Transverse colon (tissue), 4 donors: ENCODE measurements around the gene DHRSX. TPM values are rescaled to one million over a fixed set of nuclear protein-coding genes. Genes with fewer than 3 reads are reported as not detected.

Source experiments
- DNase-seq: peaks from one replicate; pipeline ENCODE4 v3.0.0-alpha.2; 2019
- H3K27ac ChIP-seq, 4 donors: fragments of 200-600 bp; sonication (generic); 2 replicates each; pipeline ENCODE4 v1.5.1; 2016 to 2018; ENCODE audit warnings: inconsistent platforms in 4 of 4
- H3K27me3 ChIP-seq: fragments of 200-600 bp; sonication (generic); 2 replicates; pipeline ENCODE4 v1.5.1; 2017; ENCODE audit warnings: inconsistent platforms
- H3K36me3 ChIP-seq, 4 donors: fragments of 200-600 bp; sonication (generic); 2 replicates each; pipeline ENCODE4 v1.5.1; 2017 to 2019; ENCODE audit warnings: inconsistent platforms in 4 of 4
- H3K4me1 ChIP-seq, 4 donors: fragments of 200-600 bp; sonication (generic); 2 replicates each; pipeline ENCODE4 v1.5.1; 2017 to 2020; ENCODE audit warnings: inconsistent platforms in 4 of 4
- H3K4me3 ChIP-seq, 4 donors: fragments of 200-600 bp; sonication (generic); 1 replicate in 1 of 4; 2 replicates in 3 of 4; pipeline versions ENCODE4 v1.5.1 to v1.6.1; 2017 to 2019; ENCODE audit warnings: inconsistent platforms in 4 of 4
- H3K9me3 ChIP-seq, 2 donors: fragments of 200-600 bp; sonication (generic); 2 replicates each; pipeline ENCODE4 v1.5.1; 2017 to 2019; ENCODE audit warnings: inconsistent platforms in 2 of 2
- EP300 ChIP-seq: sonication (generic); formaldehyde crosslinking; IDR thresholded peaks from one replicate; pipeline ENCODE4 v1.6.1; 2017; ENCODE audit warnings: antibody characterized with exemption, low read depth
- POLR2A ChIP-seq: fragments of 450-650 bp; IDR thresholded peaks from one replicate; pipeline ENCODE4 v1.6.1; 2016; ENCODE audit warnings: antibody characterized with exemption, mild to moderate bottlenecking, moderate library complexity
- POLR2AphosphoS5 ChIP-seq, 3 donors: sonication (generic); formaldehyde crosslinking; IDR thresholded peaks; one replicate each; pipeline ENCODE4 v1.6.1; 2016; ENCODE audit warnings: antibody characterized with exemption in 3 of 3
- WGBS, 2 donors: methylation state at CpG; one replicate each; pipeline ENCODE4 v1.1.5; 2018; ENCODE audit warnings: low coverage in 1 of 2; 5-methylcytosine and 5-hydroxymethylcytosine counted together
- in situ Hi-C, 4 donors: fragments of 200-750 bp; cut with MboI; loops; one replicate each; pipeline versions ENCODE4 v1.15.0 to v1.15.1; 2017; ENCODE audit warnings: low sequenced_read_pairs in 3 of 4, low pct_ligation_motif_present in 1 of 4, low pct_unique_long_range_greater_than_20kb in 1 of 4
- intact Hi-C: fragments of 100-400 bp; cut with DNase I; formaldehyde crosslinking; loops from one replicate; pipeline ENCODE4 v1.15.1; 2023; ENCODE audit warnings: low total_unique reads
- total RNA-seq, 4 donors: library from RNA; depleted of rRNA; stranded (reverse); fragments of >200 nt; gene quantifications; one replicate each; pipeline ENCODE4 v1.1.0, GENCODE V29; 2016
- TF ChIP-seq, protein P1 (sequence below), 5 experiments: fragments of 200-600 bp in 3 of 5; fragments of 450-650 bp in 2 of 5; sonication (generic) in 3 of 5; IDR thresholded peaks; 1 replicate in 2 of 5; 2 replicates in 3 of 5; pipeline ENCODE4 v1.5.1; 2016 to 2017; ENCODE audit warnings: antibody characterized with exemption in 5 of 5, inconsistent platforms in 3 of 5, mild to moderate bottlenecking in 2 of 5, moderate library complexity in 1 of 5

Gene DHRSX
- total RNA-seq, 4 donors from 2014 or later, result 27.9 to 39.9 (median 33.9) TPM

DNA sequence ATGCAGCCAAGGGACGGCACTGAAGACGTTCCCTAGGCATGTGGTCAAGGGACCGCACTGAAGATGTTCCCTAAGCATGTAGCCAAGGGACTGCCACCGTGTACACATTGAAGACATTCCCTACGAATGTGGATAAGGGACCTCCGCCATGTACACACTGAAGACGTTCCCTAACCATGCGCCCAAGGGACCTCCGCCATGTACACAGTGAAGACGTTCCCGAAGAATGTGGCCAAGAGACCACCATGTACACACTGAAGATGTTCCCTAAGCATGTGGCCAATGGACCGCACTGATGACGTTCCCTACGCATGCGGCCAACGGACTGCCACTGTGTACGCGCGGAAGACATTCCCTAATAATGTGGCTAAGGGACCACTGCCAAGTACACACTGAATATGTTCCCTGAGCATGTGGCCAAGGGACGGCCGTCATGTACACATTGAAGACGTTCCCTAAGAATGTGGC lies 48.4 kb downstream of the DHRSX start:
- no peaks in the 10 kb centered on the region for H3K9me3 ChIP-seq
- DNase-seq, result no peak
- intact Hi-C loops (no loop called here), in situ Hi-C loops (no loop called here)
- H3K4me3 ChIP-seq, result no peak overlapping the region
- WGBS, 2 donors, result 80 to 91% methylated on average over 1 to 22 of the region's 22 CpGs
- H3K27me3 ChIP-seq, result no peaks in the 10 kb centered on the region
- TF ChIP-seq POLR2A (no peak), EP300 (no peak), POLR2AphosphoS5 (IDR thresholded peaks at IDR 0.05) (no peak)
- TF ChIP-seq, protein P1, sequence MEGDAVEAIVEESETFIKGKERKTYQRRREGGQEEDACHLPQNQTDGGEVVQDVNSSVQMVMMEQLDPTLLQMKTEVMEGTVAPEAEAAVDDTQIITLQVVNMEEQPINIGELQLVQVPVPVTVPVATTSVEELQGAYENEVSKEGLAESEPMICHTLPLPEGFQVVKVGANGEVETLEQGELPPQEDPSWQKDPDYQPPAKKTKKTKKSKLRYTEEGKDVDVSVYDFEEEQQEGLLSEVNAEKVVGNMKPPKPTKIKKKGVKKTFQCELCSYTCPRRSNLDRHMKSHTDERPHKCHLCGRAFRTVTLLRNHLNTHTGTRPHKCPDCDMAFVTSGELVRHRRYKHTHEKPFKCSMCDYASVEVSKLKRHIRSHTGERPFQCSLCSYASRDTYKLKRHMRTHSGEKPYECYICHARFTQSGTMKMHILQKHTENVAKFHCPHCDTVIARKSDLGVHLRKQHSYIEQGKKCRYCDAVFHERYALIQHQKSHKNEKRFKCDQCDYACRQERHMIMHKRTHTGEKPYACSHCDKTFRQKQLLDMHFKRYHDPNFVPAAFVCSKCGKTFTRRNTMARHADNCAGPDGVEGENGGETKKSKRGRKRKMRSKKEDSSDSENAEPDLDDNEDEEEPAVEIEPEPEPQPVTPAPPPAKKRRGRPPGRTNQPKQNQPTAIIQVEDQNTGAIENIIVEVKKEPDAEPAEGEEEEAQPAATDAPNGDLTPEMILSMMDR (IDR thresholded peaks at IDR 0.05), result no peak
- peaks cover 0 to 9% (median 2%) of the 10 kb centered on the region in 4 donors for H3K4me1 ChIP-seq
- no peak overlapping the region for H3K27ac ChIP-seq
- peaks cover 0 to 2% (median 0%) of the 10 kb centered on the region in 4 donors for H3K36me3 ChIP-seq

DNA sequence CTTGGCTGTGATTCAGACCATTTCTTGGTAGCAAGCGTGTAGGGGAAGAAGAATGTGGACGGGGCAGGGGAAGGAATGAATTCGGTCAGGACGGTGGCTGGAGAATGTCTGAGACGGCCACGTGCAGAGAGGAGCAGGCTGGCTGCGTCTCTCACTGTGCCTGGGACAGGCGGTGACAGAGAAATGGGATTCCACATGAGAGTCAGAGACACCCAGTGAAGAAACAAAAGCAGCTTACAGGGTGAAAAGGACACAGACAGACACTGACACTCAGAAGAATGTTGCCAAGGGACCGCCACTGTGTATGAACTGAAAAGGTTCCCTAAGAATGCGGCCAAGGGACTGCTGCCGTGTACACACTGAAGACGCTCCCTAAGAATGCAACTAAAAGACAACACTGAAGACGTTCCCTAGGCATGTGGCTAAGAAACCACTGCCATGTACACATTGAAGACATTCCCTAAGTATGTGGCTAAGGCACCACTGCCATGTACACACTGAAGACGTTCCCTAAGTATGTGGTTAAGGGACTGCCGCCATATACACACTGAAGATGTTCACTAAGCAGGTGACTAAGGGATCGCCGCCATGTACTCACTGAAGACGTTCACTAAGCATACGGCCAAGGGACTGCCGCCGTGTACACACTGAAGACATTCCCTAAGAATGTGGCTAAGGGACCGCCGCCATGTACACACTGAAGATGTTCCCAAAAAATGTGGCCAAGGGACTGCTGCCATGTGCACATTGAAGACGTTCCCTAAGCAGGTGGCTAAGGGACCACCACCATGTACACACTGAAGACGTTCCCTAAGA lies 49.1 kb downstream of the DHRSX start:
- Histone ChIP-seq H3K4me3 (no peak overlapping the region), H3K9me3 (no peaks in the 10 kb centered on the region), H3K36me3 (peaks cover 0 to 5% (median 0%) of the 10 kb centered on the region in 4 donors), H3K27ac (no peak overlapping the region), H3K4me1 (peaks cover 0 to 9% (median 2%) of the 10 kb centered on the region in 4 donors), H3K27me3 (no peaks in the 10 kb centered on the region)
- in situ Hi-C loops, result no loop called here
- intact Hi-C loops, result no loop called here
- no peak for DNase-seq
- no peak for TF ChIP-seq POLR2AphosphoS5 (IDR thresholded peaks at IDR 0.05)
- 54 to 75% methylated on average over 10 to 25 of the region's 25 CpGs for WGBS, 2 donors

DNA sequence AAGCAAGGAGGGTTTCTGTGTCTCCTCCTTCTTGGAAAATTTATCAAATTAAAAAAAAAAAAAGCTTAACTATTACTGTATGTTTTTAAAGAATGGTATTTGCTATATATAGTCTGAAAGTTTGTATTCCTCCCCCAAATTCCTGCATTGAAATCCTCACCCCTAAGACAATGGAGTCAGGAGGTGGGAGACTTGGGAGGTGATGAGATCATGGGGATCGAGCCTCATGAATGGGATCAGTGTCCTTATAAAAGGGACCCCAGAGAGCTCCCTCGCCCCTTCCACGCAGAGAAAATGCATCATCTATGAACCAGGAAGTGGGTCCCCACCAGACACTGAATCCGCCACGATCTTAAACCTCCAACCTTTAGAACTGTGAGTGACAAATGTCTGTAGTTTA lies 50.1 kb downstream of the DHRSX start:
- H3K9me3 ChIP-seq, result no peaks in the 10 kb centered on the region
- H3K36me3 ChIP-seq, result peaks cover 0 to 5% (median 0%) of the 10 kb centered on the region in 4 donors
- no peak overlapping the region for H3K27ac ChIP-seq
- no peak for DNase-seq
- TF ChIP-seq, protein P1 (IDR thresholded peaks at IDR 0.05), result no peak
- H3K4me1 ChIP-seq, result peaks cover 0 to 9% (median 2%) of the 10 kb centered on the region in 4 donors
- 62 to 80% methylated on average over 2 to 5 of the region's 5 CpGs for WGBS, 2 donors
- H3K4me3 ChIP-seq, result no peak overlapping the region
- in situ Hi-C loops (no loop called here), intact Hi-C loops (no loop called here)
- H3K27me3 ChIP-seq, result no peaks in the 10 kb centered on the region

DNA sequence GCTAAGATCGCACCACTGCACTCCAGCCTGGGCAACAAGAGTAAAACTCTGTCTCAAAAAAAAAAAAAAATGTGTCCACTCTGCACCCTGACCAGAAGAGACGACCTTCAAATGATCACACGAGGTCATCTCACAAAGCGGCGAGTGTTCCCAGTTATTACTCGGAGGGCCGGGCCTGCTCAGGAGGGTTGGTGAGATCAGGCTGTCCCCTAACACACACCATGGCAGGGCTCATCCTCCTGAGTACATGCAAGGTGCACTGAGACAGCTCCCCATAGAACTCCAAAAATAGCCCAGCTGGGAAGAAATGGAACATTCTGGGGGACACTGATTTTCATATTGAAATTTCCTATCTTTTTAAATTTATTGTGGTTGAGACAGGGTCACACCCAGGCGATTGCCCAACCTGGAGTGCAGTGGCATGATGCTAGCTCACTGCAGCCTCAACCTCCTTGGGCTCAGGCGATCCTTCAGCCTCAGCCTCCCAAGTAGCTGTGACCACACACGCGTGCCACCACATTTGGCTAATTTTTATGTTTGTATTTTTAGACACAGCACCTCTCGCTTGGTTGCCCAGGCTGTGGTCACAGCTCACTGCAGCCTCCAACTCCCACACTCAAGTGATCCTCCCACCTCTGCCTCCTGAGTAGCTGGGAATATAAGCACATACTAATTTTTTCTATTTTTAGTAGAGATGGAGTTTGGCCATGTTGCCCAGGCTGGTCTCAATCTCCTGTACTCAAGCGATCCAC lies 51.5 kb downstream of the DHRSX start:
- peaks cover 0 to 5% (median 0%) of the 10 kb centered on the region in 4 donors for H3K36me3 ChIP-seq
- intact Hi-C loops, result no loop called here
- no peak overlapping the region for H3K4me3 ChIP-seq
- H3K4me1 ChIP-seq, result peaks cover 0 to 9% (median 2%) of the 10 kb centered on the region in 4 donors
- no peak for TF ChIP-seq POLR2A
- no peak for TF ChIP-seq EP300
- TF ChIP-seq POLR2AphosphoS5 (IDR thresholded peaks at IDR 0.05), result no peak
- TF ChIP-seq, protein P1 (IDR thresholded peaks at IDR 0.05), result no peak
- no peak overlapping the region for H3K27ac ChIP-seq
- 86% methylated on average over 9 to 13 of the region's 13 CpGs for WGBS, 2 donors
- no peaks in the 10 kb centered on the region for H3K9me3 ChIP-seq
- DNase-seq, result no peak
- in situ Hi-C loops, result no loop called here
- H3K27me3 ChIP-seq, result no peaks in the 10 kb centered on the region
